ENCODE results near the gene DUSP28.
"Not testable (repeated sequence)": the region's sequence is repeated elsewhere in the genome, so short reads cannot be mapped to it uniquely, and the experiment has no call there.

The DUSP28 gene

DNA sequence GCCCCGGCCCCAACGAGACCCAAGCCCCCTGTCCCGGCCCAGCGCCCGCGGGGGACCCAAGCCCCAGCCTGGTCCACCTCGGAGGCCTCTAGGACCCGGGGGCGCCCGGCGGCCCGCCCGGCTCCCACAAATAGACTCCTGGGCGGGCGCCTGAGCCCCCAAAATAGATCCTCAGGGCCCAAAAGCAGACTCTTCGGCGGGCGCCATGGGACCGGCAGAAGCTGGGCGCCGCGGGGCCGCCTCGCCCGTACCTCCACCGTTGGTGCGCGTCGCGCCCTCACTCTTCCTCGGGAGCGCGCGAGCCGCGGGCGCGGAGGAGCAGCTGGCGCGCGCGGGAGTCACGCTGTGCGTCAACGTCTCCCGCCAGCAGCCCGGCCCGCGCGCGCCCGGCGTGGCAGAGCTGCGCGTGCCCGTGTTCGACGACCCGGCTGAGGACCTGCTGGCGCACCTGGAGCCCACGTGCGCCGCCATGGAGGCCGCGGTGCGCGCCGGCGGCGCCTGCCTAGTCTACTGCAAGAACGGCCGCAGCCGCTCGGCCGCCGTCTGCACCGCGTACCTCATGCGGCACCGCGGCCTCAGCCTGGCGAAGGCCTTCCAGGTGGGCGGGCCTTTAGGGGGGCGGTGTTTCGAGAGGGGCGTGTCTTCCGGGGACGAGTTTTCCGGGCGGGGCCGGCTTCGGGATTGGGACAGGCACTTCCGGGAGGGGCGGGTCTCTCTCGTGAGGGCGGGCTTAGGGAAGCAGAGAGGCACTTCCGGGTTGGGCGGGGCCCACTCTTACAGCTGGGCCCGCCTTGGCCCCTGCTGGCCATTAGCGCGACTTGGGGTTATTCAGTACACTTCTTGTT lies 545 bp downstream of the DUSP28 start:
- peak; percentile 100 for DNase-seq

DNA sequence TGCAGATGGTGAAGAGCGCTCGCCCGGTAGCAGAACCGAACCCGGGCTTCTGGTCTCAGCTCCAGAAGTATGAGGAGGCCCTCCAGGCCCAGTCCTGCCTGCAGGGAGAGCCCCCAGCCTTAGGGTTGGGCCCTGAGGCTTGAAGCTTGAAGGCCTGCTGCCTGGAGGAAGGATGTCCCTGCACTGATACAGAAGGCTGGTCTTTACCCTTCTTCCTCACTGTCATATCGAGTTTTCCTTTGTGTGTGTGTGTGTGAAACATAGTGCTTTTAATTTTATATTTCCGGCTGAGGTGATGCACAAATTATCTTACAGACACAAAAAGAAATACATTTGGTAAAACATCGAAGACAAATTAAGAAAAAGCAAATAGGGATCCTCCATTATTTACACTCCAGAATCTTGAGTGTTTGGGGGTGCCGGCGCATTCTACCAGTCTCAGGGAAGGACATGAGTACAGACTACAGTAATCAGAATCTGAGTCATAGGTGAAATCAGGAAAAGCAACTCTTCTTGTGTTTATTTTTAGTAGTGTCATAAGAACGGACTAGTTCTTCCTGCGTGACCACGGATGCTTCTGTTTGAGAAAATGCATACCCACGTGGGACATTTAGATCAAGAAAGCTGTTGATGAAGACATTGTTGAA lies 1.3 kb downstream of the DUSP28 start:
- DNase-seq = peak; percentile 29 to 36

- not testable (repeated sequence) for DNase-seq
Observed at GRCh38 chr2:240563231-240563630, 3.1 kb downstream of the DUSP28 start.

- DNase-seq = peak in 1 of 2 experiments; percentile 15
Observed at GRCh38 chr2:240563951-240564560, 3.9 kb downstream of the DUSP28 start.

- peak; percentile 54 to 61 for DNase-seq
Observed at GRCh38 chr2:240564561-240565332, 4.6 kb downstream of the DUSP28 start.

- DNase-seq = peak; percentile 91 to 93
Observed at GRCh38 chr2:240565333-240566202, 5.4 kb downstream of the DUSP28 start.

GRCh38 chr2:240566203-240567136 lies 6.3 kb downstream of the DUSP28 start:
- DNase-seq = peak; percentile 96 to 97

DNA sequence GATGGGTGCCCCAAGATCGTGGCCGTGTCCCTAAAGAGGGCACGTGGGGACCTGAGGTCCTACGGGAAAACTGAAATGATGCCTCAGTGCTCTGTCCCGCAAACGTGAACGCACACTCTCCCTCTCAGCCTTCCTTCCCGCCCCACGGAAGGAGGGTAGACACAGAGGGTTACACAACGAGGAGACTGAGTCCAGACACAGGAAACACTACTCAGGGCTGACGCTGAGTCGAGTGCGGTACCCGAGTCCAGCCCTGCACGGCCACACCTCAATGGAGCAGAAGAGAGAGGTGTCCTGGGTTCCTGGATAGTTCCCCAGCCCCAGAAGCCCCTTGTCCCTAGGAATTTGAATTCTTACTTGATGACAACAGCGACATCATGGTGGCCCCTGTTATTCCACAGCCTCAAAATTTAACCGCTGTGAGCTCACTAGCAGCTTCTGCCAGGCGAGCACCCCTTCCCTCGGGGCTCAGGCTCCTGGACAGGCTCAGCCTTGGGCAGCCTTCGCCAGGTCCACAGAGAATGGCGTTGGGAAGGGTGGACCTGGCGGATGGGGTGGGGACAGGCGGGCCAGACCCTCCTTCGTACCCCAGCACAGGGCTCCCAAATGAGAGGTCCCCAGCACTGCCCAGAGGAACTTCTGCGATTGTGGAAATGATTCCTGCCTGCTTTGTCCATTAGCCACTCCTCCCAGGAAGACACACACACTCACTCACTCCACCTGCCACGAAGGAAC lies 7.1 kb downstream of the DUSP28 start:
- peak; percentile 60 to 64 for DNase-seq

DNA sequence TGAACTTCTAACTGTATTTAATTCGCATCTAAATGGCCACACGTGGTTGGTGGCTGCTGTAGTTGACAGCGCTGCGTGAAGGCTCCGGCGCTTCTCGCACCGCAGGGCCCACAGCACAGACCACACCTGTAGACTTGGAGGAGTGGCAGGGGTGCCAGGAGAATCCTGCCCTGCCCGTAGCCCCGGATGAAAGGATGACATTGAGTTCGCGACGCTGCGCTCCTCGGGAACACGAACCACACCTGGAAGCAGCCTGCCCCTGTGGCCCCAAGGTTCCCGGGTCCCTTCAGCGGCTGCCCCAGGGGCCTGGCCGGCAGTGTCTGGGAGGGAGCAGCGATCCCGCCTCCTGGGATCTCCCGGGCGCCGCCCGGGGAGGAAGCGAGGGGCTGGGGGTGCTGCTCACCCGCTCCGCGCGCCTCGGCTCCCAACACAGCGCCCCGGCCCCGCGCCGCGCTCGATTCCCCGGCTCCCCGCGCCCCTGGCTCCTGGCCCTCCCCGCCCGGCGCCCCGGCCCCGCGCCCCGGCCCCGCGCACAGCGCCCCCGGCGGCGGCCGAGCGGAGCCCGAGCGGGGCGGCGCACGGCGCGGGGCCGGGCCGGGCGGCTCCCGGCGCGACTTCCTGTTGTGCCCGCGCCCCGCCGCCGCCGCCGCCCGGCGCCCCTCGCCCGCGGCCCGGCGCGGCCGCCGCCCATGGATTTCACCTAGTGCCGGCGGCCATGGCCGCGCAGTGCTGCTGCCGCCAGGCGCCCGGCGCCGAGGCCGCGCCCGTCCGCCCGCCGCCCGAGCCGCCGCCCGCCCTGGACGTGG lies 7.9 kb downstream of the DUSP28 start, which contains the start of gene RNPEPL1:
TSS of gene RNPEPL1 (plus strand) at position 613 of the 806 bp plus-strand sequence. CDS start at position 716, 103 bp downstream.
- peak; percentile 59 to 66 for DNase-seq

DNA sequence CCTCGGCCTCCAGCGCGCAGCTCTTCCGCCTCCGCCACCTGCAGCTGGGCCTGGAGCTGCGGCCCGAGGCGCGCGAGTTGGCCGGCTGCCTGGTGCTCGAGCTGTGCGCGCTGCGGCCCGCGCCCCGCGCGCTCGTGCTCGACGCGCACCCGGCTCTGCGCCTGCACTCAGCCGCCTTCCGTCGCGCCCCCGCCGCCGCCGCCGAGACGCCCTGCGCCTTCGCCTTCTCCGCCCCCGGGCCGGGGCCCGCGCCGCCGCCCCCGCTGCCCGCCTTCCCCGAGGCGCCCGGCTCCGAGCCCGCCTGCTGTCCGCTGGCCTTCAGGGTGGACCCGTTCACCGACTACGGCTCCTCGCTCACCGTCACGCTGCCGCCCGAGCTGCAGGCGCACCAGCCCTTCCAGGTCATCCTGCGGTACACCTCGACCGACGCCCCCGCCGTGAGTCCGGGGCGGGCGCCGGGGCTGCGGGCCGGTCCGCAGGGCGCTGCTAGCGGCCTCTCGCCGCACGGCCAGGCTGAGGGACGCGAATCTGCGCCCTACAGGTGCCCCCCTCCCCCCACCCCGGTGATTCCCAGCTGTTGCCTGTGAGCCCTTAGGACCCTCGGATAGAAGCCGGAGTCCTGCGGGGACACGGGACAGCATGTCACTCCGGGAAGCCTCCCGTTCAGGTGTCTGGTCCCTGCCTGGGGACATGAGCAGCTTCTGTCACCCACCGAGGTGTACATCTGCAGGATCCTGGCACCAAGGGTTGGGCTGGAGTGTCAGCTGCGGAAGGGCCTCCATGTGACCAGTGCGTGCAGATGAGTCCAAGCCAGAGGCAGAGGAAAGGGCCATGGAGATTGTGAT lies 8.7 kb downstream of the DUSP28 start:
- DNase-seq = peak; percentile 50 to 59

- peak in 1 of 2 experiments; percentile 35 for DNase-seq
Observed at GRCh38 chr2:240569523-240569997, 9.4 kb downstream of the DUSP28 start.

DNA sequence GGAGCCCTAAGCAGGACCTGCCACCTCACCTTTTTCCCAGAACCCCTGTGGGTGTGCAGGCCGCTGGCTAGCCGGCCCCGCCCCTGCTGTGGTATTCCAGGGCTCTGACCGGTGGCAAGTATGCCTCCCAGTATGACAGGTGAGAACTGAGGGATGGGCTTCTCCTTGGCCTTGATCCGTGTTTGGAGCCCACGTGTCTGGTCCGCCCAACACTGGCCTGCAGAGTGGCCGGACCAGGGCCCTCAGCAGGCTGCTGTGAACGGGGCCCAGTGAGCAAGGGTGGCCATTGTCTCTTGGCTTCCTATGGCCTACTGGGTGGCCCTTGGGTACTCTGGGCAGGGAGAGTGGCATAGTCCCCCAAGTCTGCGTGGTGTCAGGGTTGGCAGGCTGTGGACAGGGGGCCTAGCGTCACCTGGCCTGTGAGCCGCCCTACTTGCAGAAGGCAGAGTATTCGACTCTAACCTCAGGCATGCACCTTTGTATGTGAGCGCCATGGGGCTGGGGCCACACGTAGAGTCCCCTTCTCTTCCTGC lies 9.9 kb downstream of the DUSP28 start:
- DNase-seq = no peak

DNA sequence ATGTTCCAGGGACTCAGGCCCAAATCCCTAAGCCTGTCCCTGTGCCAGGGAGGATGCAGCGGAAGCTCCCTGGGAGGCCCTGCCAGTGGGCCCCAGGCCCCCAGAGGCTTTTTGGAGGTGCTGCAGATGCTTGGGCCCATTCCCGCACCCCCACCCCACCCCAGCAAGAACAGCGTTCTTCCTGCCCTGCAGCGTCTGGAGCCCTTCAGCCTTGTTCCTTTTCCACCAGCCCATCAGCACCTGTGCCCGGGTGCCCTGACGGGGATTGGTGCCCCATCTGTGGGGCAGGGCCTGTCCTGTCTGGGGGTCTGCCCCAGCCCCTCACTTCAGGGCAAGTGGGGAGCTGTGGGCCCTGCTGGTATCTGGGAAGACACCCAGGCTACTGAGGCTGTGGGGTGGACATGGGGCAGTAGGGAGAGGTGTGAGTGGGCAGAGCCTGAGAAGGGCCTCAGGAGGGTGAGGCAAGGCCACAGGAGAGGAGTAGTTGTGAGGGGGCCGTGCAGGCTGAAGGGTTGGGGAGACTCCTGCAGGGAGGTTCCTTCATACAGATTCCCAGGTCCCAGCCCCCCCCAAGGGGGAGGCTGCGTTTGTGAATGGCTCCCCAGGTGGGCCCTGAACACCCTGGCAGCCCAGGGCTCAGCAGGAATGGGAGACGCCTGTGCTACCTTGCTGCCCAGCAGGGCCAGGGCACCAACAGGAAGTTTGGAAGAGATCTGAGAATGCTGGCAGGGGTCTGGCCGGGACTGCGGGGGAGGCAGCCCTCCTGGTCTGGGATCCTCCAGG lies 10.6 kb downstream of the DUSP28 start:
- DNase-seq = no peak

DNA sequence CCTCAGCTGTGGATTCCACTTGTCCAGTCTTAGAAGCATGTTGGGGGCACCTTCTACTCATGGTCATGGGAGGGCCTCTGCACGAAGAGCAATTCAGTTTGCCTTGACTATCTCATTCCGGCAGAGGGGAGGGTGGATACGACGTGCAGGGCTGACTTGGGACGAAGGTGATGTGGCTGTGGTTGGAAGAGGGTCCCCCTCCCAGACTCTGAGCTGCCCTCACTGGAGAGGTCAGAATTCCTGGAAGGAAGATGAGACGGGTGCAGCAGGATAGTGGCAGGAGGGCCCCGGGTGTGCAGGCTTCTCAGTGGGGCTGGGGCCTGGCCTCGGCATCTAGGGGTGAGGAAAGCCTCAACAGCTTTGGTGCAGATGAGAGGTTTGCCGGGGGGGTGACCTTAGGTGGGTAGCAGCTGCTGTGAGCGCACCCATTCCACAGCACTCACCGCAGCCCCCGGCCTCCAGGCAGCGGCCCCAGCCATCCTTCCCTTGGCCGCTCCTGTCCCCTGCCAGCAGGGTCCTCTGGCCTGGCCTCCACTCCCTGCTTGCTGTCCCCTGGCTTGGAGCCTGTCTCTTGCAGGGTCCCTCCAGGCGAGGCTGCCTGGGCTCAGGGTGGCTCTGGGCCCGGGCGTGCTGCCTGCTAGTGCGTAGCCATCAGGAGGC lies 11.3 kb downstream of the DUSP28 start:
- DNase-seq = no peak

DNA sequence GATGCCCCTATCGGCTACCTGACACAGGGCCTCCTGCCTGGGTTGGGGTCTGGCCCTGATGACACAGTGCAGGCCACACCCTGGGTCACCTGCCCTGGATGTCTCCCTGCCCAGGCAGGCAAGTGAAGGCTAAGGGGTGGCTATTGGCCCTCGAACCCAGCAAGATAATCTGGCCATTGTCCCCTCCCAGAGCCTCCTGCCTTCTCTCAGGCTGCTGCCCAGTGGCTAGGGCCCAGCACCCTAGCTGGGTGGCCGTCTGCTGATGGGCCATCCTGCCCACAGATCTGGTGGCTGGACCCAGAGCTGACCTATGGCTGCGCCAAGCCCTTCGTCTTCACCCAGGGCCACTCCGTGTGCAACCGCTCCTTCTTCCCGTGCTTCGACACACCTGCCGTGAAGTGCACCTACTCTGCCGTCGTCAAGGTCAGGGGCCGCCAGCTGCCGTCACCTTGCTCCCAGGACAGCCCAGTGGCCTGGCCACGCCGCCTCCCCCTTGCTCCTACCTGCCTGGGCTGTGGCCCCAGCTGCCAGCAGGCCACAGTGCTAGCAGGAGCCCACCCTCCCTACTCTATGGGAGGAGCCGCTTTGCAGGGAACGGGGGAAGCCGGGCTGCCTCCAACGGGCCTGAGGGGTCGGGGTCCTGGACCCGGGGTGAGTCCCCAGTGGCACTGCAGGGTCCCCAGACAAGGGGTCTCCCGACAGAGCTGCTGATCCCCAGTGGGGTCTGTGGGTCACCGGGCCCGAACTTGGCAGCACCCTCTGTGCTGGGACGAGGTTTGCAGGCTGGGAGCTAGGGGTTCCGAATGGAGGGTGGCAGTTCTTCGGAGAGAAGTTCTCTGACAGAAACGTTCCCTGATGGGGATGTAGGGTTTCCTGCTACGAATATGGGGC lies 12.2 kb downstream of the DUSP28 start:
- no peak for DNase-seq

All from activated T-cell treated with anti-CD3 and anti-CD28 coated beads, Interleukin-2, amount 50 U/mL, for 48 hours (primary cell).